GM23338 (cell line): ENCODE measurements around the gene ACYP1.

Experiments used
- CREB1 ChIP-seq: fragments of 250-450 bp; sonication (Bioruptor Pico); IDR thresholded peaks from 2 replicates; pipeline ENCODE4 v1.5.0; 2020; ENCODE audit warnings: low read depth, mild to moderate bottlenecking, moderate library complexity
- EZH2 ChIP-seq: fragments of 200-600 bp; sonication (generic); IDR thresholded peaks from one replicate; pipeline ENCODE4 v1.8.0; 2017; ENCODE audit warnings: antibody characterized with exemption, mild to moderate bottlenecking, low read depth; ENCODE audit not compliant: unreplicated experiment
- EZH2phosphoT487 ChIP-seq: fragments of 200-600 bp; sonication (generic); IDR thresholded peaks from one replicate; pipeline ENCODE4 v1.8.1; 2018; ENCODE audit warnings: antibody characterized with exemption; ENCODE audit not compliant: unreplicated experiment
- JUNB ChIP-seq: IDR thresholded peaks from one replicate; pipeline ENCODE4 v1.6.1; 2016; ENCODE audit warnings: antibody characterized with exemption; ENCODE audit not compliant: unreplicated experiment
- NANOG ChIP-seq: IDR thresholded peaks from 2 replicates; pipeline ENCODE4 v1.6.1; 2016; ENCODE audit warnings: antibody characterized with exemption, borderline replicate concordance
- POLR2AphosphoS5 ChIP-seq: IDR thresholded peaks from 2 replicates; pipeline ENCODE4 v1.6.1; 2016; ENCODE audit warnings: antibody characterized with exemption, low read depth
- ZNF114 ChIP-seq: fragments of 250-450 bp; sonication (Bioruptor Pico); IDR thresholded peaks from 2 replicates; pipeline ENCODE4 v1.5.0; 2020; ENCODE audit warnings: mild to moderate bottlenecking, moderate library complexity
- ZNF331 ChIP-seq: fragments of 250-450 bp; sonication (Bioruptor Pico); IDR thresholded peaks from 2 replicates; pipeline ENCODE4 v1.5.0; 2020; ENCODE audit warnings: low read depth, mild to moderate bottlenecking, moderate library complexity
- TF ChIP-seq, protein P1 (sequence below), 2 experiments: fragments of 200-600 bp in 1 of 2; sonication (generic) in 1 of 2; conservative IDR thresholded peaks; 2 replicates each; pipeline versions ENCODE4 v1.5.1 to v1.6.1; 2016 to 2017; ENCODE audit warnings: antibody characterized with exemption in 2 of 2, low read depth in 2 of 2, mild to moderate bottlenecking in 2 of 2, moderate library complexity in 1 of 2
- TF ChIP-seq, protein P2 (sequence below): IDR thresholded peaks from one replicate; pipeline ENCODE4 v1.6.1; 2018; ENCODE audit warnings: antibody characterized with exemption; ENCODE audit not compliant: unreplicated experiment
- TF ChIP-seq, protein P3 (sequence below): IDR thresholded peaks from 2 replicates; pipeline ENCODE4 v1.6.1; 2016; ENCODE audit warnings: antibody characterized with exemption
- TF ChIP-seq, protein P4 (sequence below): fragments of 250-450 bp; sonication (Bioruptor Pico); IDR thresholded peaks from 2 replicates; pipeline ENCODE4 v1.5.0; 2020; ENCODE audit warnings: mild to moderate bottlenecking, moderate library complexity

DNA sequence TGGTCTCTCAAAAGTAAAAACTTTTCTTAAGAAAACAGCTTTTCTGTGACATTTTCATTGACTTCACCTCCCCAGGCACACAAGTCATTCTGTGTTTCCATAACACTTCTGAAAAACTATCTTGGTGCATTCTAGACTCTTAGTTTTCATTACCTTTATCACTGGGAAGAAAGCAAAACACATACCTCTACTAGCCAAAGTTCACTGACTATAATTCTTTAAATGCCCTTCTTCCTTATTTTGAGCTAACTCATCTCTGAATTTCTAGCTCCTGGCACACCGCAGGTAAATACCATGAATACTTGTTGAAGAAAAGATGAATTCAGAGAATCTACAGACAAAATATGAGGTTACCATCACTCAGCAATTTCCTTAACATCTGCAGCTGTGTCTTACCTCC is 33.7 kb downstream of the ACYP1 start:
- TF ChIP-seq, protein P1, sequence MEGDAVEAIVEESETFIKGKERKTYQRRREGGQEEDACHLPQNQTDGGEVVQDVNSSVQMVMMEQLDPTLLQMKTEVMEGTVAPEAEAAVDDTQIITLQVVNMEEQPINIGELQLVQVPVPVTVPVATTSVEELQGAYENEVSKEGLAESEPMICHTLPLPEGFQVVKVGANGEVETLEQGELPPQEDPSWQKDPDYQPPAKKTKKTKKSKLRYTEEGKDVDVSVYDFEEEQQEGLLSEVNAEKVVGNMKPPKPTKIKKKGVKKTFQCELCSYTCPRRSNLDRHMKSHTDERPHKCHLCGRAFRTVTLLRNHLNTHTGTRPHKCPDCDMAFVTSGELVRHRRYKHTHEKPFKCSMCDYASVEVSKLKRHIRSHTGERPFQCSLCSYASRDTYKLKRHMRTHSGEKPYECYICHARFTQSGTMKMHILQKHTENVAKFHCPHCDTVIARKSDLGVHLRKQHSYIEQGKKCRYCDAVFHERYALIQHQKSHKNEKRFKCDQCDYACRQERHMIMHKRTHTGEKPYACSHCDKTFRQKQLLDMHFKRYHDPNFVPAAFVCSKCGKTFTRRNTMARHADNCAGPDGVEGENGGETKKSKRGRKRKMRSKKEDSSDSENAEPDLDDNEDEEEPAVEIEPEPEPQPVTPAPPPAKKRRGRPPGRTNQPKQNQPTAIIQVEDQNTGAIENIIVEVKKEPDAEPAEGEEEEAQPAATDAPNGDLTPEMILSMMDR (conservative IDR thresholded peaks at IDR 0.05; ENCODE audit: low read depth in 2 of 2) = no peak
- no peak for TF ChIP-seq EZH2
- TF ChIP-seq, protein P2, sequence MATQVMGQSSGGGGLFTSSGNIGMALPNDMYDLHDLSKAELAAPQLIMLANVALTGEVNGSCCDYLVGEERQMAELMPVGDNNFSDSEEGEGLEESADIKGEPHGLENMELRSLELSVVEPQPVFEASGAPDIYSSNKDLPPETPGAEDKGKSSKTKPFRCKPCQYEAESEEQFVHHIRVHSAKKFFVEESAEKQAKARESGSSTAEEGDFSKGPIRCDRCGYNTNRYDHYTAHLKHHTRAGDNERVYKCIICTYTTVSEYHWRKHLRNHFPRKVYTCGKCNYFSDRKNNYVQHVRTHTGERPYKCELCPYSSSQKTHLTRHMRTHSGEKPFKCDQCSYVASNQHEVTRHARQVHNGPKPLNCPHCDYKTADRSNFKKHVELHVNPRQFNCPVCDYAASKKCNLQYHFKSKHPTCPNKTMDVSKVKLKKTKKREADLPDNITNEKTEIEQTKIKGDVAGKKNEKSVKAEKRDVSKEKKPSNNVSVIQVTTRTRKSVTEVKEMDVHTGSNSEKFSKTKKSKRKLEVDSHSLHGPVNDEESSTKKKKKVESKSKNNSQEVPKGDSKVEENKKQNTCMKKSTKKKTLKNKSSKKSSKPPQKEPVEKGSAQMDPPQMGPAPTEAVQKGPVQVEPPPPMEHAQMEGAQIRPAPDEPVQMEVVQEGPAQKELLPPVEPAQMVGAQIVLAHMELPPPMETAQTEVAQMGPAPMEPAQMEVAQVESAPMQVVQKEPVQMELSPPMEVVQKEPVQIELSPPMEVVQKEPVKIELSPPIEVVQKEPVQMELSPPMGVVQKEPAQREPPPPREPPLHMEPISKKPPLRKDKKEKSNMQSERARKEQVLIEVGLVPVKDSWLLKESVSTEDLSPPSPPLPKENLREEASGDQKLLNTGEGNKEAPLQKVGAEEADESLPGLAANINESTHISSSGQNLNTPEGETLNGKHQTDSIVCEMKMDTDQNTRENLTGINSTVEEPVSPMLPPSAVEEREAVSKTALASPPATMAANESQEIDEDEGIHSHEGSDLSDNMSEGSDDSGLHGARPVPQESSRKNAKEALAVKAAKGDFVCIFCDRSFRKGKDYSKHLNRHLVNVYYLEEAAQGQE = no peak
- TF ChIP-seq NANOG = no peak
- no peak for TF ChIP-seq POLR2AphosphoS5
- no peak for TF ChIP-seq EZH2phosphoT487
- no peak for TF ChIP-seq ZNF114 (CRISPR knock-in tag)
- TF ChIP-seq CREB1 (CRISPR knock-in tag) = no peak
- TF ChIP-seq JUNB = no peak
- TF ChIP-seq ZNF331 (CRISPR knock-in tag) = no peak
- TF ChIP-seq, protein P3, sequence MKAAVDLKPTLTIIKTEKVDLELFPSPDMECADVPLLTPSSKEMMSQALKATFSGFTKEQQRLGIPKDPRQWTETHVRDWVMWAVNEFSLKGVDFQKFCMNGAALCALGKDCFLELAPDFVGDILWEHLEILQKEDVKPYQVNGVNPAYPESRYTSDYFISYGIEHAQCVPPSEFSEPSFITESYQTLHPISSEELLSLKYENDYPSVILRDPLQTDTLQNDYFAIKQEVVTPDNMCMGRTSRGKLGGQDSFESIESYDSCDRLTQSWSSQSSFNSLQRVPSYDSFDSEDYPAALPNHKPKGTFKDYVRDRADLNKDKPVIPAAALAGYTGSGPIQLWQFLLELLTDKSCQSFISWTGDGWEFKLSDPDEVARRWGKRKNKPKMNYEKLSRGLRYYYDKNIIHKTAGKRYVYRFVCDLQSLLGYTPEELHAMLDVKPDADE = no peak
- TF ChIP-seq, protein P4, sequence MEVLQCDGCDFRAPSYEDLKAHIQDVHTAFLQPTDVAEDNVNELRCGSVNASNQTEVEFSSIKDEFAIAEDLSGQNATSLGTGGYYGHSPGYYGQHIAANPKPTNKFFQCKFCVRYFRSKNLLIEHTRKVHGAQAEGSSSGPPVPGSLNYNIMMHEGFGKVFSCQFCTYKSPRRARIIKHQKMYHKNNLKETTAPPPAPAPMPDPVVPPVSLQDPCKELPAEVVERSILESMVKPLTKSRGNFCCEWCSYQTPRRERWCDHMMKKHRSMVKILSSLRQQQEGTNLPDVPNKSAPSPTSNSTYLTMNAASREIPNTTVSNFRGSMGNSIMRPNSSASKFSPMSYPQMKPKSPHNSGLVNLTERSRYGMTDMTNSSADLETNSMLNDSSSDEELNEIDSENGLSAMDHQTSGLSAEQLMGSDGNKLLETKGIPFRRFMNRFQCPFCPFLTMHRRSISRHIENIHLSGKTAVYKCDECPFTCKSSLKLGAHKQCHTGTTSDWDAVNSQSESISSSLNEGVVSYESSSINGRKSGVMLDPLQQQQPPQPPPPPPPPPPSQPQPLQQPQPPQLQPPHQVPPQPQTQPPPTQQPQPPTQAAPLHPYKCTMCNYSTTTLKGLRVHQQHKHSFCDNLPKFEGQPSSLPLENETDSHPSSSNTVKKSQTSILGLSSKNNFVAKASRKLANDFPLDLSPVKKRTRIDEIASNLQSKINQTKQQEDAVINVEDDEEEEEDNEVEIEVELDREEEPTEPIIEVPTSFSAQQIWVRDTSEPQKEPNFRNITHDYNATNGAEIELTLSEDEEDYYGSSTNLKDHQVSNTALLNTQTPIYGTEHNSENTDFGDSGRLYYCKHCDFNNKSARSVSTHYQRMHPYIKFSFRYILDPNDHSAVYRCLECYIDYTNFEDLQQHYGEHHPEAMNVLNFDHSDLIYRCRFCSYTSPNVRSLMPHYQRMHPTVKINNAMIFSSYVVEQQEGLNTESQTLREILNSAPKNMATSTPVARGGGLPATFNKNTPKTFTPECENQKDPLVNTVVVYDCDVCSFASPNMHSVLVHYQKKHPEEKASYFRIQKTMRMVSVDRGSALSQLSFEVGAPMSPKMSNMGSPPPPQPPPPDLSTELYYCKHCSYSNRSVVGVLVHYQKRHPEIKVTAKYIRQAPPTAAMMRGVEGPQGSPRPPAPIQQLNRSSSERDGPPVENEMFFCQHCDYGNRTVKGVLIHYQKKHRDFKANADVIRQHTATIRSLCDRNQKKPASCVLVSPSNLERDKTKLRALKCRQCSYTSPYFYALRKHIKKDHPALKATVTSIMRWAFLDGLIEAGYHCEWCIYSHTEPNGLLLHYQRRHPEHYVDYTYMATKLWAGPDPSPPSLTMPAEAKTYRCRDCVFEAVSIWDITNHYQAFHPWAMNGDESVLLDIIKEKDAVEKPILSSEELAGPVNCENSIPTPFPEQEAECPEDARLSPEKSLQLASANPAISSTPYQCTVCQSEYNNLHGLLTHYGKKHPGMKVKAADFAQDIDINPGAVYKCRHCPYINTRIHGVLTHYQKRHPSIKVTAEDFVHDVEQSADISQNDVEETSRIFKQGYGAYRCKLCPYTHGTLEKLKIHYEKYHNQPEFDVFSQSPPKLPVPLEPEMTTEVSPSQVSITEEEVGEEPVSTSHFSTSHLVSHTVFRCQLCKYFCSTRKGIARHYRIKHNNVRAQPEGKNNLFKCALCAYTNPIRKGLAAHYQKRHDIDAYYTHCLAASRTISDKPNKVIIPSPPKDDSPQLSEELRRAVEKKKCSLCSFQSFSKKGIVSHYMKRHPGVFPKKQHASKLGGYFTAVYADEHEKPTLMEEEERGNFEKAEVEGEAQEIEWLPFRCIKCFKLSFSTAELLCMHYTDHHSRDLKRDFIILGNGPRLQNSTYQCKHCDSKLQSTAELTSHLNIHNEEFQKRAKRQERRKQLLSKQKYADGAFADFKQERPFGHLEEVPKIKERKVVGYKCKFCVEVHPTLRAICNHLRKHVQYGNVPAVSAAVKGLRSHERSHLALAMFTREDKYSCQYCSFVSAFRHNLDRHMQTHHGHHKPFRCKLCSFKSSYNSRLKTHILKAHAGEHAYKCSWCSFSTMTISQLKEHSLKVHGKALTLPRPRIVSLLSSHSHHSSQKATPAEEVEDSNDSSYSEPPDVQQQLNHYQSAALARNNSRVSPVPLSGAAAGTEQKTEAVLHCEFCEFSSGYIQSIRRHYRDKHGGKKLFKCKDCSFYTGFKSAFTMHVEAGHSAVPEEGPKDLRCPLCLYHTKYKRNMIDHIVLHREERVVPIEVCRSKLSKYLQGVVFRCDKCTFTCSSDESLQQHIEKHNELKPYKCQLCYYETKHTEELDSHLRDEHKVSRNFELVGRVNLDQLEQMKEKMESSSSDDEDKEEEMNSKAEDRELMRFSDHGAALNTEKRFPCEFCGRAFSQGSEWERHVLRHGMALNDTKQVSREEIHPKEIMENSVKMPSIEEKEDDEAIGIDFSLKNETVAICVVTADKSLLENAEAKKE (CRISPR knock-in tag) = no peak
